Common myeloid progenitor, CD34-positive (primary cell): ENCODE measurements around the gene CACNG7.

ENCODE experiments used
- CTCF ChIA-PET: fragments of 350-600 bp; sonication (Branson Sonifier 250); formaldehyde crosslinking; loops from one replicate; lab custom pipeline; 2021; ENCODE audit warnings: antibody characterized with exemption; lab: Charles Lee
- POLR2A ChIA-PET: fragments of 350-600 bp; sonication (Branson Sonifier 250); formaldehyde crosslinking; loops from one replicate; lab custom pipeline; 2021; ENCODE audit warnings: antibody characterized with exemption; lab: Charles Lee
- DNase-seq, 3 donors: peaks; one replicate each; pipeline versions ENCODE4 v3.0.0 to v3.0.0-alpha.2; 2013
- H3K27ac ChIP-seq, 2 experiments: 1 replicate in 1 of 2; 2 replicates in 1 of 2; pipeline ENCODE4 v1.7.0; 2013; ENCODE audit warnings: inconsistent platforms in 2 of 2, low read length in 2 of 2, mild to moderate bottlenecking in 2 of 2, low read depth in 1 of 2, moderate library complexity in 1 of 2; ENCODE audit not compliant: severe bottlenecking in 2 of 2, insufficient read depth in 1 of 2, poor library complexity in 1 of 2
- H3K27me3 ChIP-seq, 5 experiments: replicated peaks in 2 of 5; 1 replicate in 3 of 5; 2 replicates in 2 of 5; pipeline versions ENCODE4 v1.6.1 to v1.7.0; 2013; ENCODE audit warnings: low read length in 4 of 5, mild to moderate bottlenecking in 2 of 5, moderate library complexity in 2 of 5, inconsistent platforms in 1 of 5; ENCODE audit not compliant: insufficient read depth in 5 of 5, control insufficient read depth in 4 of 5
- H3K36me3 ChIP-seq, 4 experiments: 1 replicate in 2 of 4; 2 replicates in 2 of 4; pipeline versions ENCODE4 v1.6.1 to v1.7.0; 2013; ENCODE audit warnings: low read length in 3 of 4, control low read depth in 1 of 4, mild to moderate bottlenecking in 1 of 4; ENCODE audit not compliant: control insufficient read depth in 4 of 4, insufficient read depth in 4 of 4
- H3K4me1 ChIP-seq, 4 experiments: 1 replicate in 3 of 4; 2 replicates in 1 of 4; pipeline versions ENCODE4 v1.6.1 to v1.7.1; 2013; ENCODE audit warnings: low read length in 3 of 4, mild to moderate bottlenecking in 3 of 4, control low read depth in 1 of 4, inconsistent platforms in 1 of 4, moderate library complexity in 1 of 4; ENCODE audit not compliant: control insufficient read depth in 4 of 4, insufficient read depth in 4 of 4; ENCODE audit errors: control extremely low read depth in 1 of 4
- H3K4me3 ChIP-seq, 7 experiments: 1 replicate in 4 of 7; 2 replicates in 3 of 7; pipeline versions ENCODE4 v1.5.1 to v1.7.0; 2013; ENCODE audit warnings: mild to moderate bottlenecking in 7 of 7, low read length in 6 of 7, moderate library complexity in 6 of 7, inconsistent platforms in 2 of 7, low read depth in 2 of 7, control low read depth in 1 of 7; ENCODE audit not compliant: insufficient read depth in 4 of 7, control insufficient read depth in 1 of 7; ENCODE audit errors: extremely low read depth in 1 of 7
- H3K9me3 ChIP-seq, 5 experiments: 1 replicate in 4 of 5; 2 replicates in 1 of 5; pipeline versions ENCODE4 v1.6.1 to v1.7.1; 2013; ENCODE audit warnings: low read length in 4 of 5, mild to moderate bottlenecking in 2 of 5, inconsistent platforms in 1 of 5, low read depth in 1 of 5, moderate library complexity in 1 of 5; ENCODE audit not compliant: control insufficient read depth in 4 of 5, insufficient read depth in 2 of 5; ENCODE audit errors: control extremely low read depth in 1 of 5
- WGBS: methylation state at CpG from one replicate; pipeline ENCODE4 v1.1.5; 2013; ENCODE audit not compliant: insufficient coverage; 5-methylcytosine and 5-hydroxymethylcytosine counted together

Gene CACNG7

DNA sequence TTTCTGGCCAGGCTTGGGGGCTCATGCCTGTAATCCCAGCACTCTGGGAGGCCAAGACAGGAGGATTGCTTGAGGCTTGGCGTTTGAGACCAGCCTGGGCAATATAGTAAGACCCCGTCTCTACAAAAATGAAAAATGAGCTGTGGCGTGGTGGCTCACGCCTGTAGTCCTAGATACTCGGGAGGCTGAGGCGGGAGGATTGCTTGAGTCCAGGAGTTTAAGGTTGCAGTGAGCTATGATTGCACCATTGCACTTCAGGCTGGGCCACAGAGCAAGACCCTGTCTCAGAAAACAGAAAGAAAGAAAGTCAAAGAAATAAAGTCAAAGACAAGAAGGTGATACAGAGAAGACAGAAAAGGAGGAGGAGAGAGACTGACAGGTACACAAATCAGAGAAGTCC is 79.9 kb downstream of the CACNG7 start:
- no peak for DNase-seq
- Histone ChIP-seq H3K27me3 (peaks cover 0 to 46% (median 28%) of the 10 kb centered on the region in 5 experiments), H3K9me3 (no peaks in the 10 kb centered on the region), H3K4me3 (no peak overlapping the region), H3K4me1 (peaks cover 0 to 5% (median 2%) of the 10 kb centered on the region in 4 experiments), H3K27ac (no peak overlapping the region), H3K36me3 (no peaks in the 10 kb centered on the region)
- WGBS = 98% methylated on average over 6 of the region's 6 CpGs
- POLR2A ChIA-PET = no interaction called here
- CTCF ChIA-PET = interaction anchor here (1.1 kb wide), 1 partner anchor 35 kb away, joined by 3 read pairs; no protein-coding TSS in a partner anchor

DNA sequence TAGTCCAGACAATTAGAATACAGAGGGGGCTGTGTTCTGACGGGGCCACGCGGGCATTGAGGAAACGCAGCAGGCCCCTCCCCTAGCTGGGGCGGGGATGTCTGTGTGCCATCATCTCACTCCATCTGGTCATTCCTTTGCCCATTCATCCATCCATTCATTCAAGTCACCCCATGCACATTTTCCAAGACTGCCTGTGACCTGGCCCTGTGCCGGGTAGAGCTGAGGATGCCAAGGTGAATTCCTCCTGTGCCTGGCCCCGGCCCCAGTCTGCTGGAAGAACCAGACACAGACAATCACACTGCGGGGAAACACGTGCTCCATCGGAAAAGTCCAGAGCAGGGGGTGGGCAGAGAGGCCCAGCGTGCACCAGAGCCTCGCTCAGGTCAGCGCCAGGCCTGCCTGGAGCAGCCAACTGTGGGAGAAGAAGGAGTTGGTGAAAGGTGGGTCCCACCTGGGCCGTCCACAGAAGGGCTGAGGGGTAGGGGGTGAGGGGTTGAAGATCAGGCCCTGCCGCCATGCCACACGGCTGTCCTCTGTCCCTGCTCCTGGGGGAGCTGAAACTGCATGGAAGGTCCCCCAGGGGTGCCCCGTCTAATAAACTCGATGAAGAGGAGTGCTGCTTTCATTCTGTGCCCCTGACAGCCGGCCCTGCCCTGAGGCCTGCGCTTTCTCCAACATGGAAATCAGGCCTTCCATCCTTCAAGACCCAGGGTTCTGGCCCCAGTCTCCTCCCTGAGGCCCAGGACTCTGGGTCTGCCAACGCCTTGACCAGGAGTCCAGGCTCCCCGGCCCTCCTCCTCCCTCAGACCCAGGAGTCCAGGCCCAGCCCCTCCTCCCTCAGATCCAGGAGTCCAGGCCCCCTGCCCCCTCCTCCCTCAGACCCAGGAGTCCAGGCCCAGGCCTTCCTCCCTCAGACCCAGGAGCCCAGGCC is 80.8 kb downstream of the CACNG7 start:
- no peaks in the 10 kb centered on the region for H3K9me3 ChIP-seq
- no peak for DNase-seq
- ChIA-PET POLR2A (no interaction called here), CTCF (interaction anchor here (1.1 kb wide), 1 partner anchor 34 kb away, joined by 3 read pairs; no protein-coding TSS in a partner anchor)
- H3K27ac ChIP-seq = no peak overlapping the region
- H3K27me3 ChIP-seq = peaks cover 2 to 47% (median 29%) of the 10 kb centered on the region in 5 experiments
- peaks cover 0 to 5% (median 2%) of the 10 kb centered on the region in 4 experiments for H3K4me1 ChIP-seq
- no peak overlapping the region for H3K4me3 ChIP-seq
- no peaks in the 10 kb centered on the region for H3K36me3 ChIP-seq
- WGBS = 86% methylated on average over 13 of the region's 22 CpGs

DNA sequence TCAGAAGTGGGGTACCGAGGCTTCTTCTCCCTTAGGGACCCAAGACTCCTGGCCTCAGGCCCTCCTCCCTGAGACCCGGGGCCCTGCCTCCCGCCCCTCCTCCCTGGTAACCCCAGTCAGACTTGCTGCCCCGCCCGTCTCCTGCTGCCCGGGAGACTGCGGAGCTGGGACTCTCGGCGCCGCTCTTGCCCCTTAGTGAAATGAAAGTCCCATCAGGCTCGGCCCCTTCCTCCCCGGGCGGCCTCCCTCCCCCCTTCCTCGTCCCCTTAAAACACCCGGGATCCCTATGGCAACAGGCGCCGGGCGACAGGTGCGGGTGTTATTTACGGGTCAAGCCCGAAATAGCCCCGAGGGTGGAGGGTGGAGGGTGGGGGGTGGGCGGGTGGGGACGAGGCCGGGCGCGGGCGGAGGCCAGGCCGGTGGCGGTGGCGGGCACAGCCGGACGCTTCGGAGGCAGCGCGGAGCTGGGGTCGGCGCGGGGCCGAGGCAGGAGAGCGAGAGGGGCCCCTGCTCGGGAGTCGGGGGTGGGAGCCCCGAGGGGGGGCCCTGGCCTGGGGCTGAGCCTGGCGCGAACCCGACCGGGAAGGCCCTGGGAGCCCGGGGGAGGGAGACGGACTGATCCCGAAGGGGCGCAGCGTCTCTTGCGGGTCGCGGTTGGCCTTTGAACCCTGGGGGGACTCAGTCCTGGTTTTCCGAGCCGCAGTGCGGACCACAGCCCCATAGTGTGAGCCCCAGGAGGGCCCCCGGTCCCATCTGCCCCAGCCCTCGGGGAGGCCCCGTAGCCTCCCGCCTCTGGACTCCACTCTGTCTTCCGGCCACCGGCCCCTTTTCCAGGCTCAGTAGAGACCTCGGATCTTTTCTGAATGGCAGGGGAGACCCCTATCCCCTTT is 82.4 kb downstream of the CACNG7 start, which contains the start of gene CACNG6:
Gene CACNG6, plus strand, starts transcription at position 414 of the 890 bp plus-strand sequence. CDS start 1,241 bp downstream, outside the sequence.
- WGBS = 9% methylated on average over 40 of the region's 66 CpGs
- no peak within 1 kb of the TSS for H3K27ac ChIP-seq
- ChIA-PET POLR2A (no interaction called here), CTCF (no interaction called here)
- peak in 2 of 3 donors; percentile 31 to 43 for DNase-seq
- peaks cover 0 to 5% (median 2%) of the 10 kb centered on the region in 4 experiments for H3K4me1 ChIP-seq
- peaks cover 2 to 56% (median 30%) of the 10 kb centered on the region in 5 experiments for H3K27me3 ChIP-seq
- no peaks in the 10 kb centered on the region for H3K9me3 ChIP-seq
- H3K4me3 ChIP-seq = peak within 1 kb of the TSS in 3 of 7 experiments; percentile 48 to 57 (median 54)
- H3K36me3 ChIP-seq = no peaks in the 10 kb centered on the region

DNA sequence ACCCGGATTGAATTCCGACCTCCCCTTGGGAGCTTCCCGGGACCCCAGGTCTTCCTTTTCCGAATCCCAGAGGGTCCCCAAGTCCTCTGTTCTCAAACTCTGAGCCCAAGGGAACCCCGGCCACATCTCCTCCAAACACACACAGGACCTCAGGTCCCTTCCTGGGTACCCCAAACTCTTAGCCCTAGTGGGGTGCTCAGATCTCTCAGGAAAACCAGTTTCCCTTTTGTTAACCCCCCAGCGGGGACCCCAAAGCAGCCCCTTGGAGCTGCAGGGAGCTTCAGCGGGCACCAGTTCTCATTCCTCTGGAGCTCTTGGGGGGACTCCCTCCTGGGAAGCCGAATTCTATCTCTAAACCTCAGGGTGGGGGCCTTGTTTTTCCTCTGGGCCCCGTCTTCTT is 83.1 kb downstream of the CACNG7 start:
- CTCF ChIA-PET = no interaction called here
- Histone ChIP-seq H3K36me3 (no peaks in the 10 kb centered on the region), H3K27me3 (peaks cover 2 to 54% (median 31%) of the 10 kb centered on the region in 5 experiments), H3K4me3 (no peak overlapping the region), H3K9me3 (no peaks in the 10 kb centered on the region), H3K27ac (no peak overlapping the region), H3K4me1 (peaks cover 0 to 5% (median 2%) of the 10 kb centered on the region in 4 experiments)
- WGBS = 83% methylated on average over 7 of the region's 9 CpGs
- DNase-seq = no peak
- POLR2A ChIA-PET = no interaction called here

DNA sequence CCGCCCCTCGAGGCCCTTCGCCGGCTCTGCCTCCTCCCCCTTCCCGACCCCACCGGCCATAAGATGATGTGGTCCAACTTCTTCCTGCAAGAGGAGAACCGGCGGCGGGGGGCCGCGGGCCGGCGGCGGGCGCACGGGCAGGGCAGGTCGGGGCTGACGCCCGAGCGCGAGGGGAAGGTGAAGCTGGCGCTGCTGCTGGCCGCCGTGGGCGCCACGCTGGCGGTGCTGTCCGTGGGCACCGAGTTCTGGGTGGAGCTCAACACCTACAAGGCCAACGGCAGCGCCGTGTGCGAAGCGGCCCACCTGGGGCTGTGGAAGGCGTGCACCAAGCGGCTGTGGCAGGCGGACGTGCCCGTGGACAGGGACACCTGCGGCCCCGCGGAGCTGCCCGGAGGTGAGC is 83.7 kb downstream of the CACNG7 start:
- no peak overlapping the region for H3K27ac ChIP-seq
- CTCF ChIA-PET = no interaction called here
- H3K4me1 ChIP-seq = peaks cover 0 to 5% (median 2%) of the 10 kb centered on the region in 4 experiments
- H3K36me3 ChIP-seq = no peaks in the 10 kb centered on the region
- WGBS = 31% methylated on average over 39 of the region's 43 CpGs
- no peak overlapping the region for H3K4me3 ChIP-seq
- no peak for DNase-seq
- POLR2A ChIA-PET = no interaction called here
- no peaks in the 10 kb centered on the region for H3K9me3 ChIP-seq
- H3K27me3 ChIP-seq = peaks cover 2 to 56% (median 32%) of the 10 kb centered on the region in 5 experiments

DNA sequence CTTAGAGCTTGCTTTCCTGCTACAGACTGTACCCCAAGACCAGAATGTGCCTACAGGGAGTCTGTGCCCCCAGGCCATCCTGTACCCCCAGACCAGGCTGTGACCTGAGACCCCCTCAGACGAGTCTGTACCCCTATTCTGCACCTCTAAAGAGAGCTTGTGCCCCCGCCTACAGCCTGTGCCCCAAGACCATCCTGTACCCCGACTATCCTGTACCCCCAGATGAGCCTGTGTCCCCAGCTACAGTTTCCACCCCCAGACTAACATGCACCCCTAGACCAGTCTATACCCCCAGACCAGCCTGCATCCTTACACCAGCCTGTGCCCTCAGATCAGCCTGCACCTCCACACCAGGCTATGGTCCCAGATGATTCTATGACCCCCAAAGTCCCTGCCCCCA is 84.4 kb downstream of the CACNG7 start:
- Histone ChIP-seq H3K27ac (no peak overlapping the region), H3K4me3 (no peak overlapping the region), H3K36me3 (no peaks in the 10 kb centered on the region), H3K4me1 (peaks cover 0 to 5% (median 2%) of the 10 kb centered on the region in 4 experiments), H3K27me3 (peaks cover 2 to 61% (median 36%) of the 10 kb centered on the region in 5 experiments), H3K9me3 (no peaks in the 10 kb centered on the region)
- DNase-seq = no peak
- ChIA-PET CTCF (no interaction called here), POLR2A (no interaction called here)
- no CpG with 5 or more reads among the region's 3 CpGs for WGBS
